HCT116 (cell line): ENCODE results near the gene MCL1.

ENCODE experiments used
- CEBPB ChIP-seq: IDR thresholded peaks from 2 replicates; pipeline ENCODE4 v1.6.1; 2012; ENCODE audit warnings: low read depth
- EZH2 ChIP-seq: fragments of 200-600 bp; sonication (generic); IDR thresholded peaks from 2 replicates; pipeline ENCODE4 v1.6.1; 2017; ENCODE audit warnings: antibody characterized with exemption, mixed run types
- JUND ChIP-seq: IDR thresholded peaks from 2 replicates; pipeline ENCODE4 v1.6.1; 2012
- POLR2A ChIP-seq: IDR thresholded peaks from 2 replicates; pipeline ENCODE4 v1.7.0; 2011; ENCODE audit warnings: borderline replicate concordance; ENCODE audit not compliant: insufficient read depth, insufficient read length; ENCODE audit errors: extremely low read depth
- POLR2AphosphoS5 ChIP-seq: IDR thresholded peaks from 2 replicates; pipeline ENCODE4 v1.6.1; 2011; ENCODE audit warnings: mild to moderate bottlenecking, low read depth, low read length, moderate library complexity
- RAD21 ChIP-seq: IDR thresholded peaks from 2 replicates; pipeline ENCODE4 v1.6.1; 2012; ENCODE audit warnings: low read depth, mild to moderate bottlenecking
- SIN3A ChIP-seq: IDR thresholded peaks from 2 replicates; pipeline ENCODE4 v1.6.1; 2012; ENCODE audit warnings: low read depth
- TF ChIP-seq, protein P1 (sequence below), 3 experiments: fragments of 200-600 bp in 1 of 3; sonication (generic) in 1 of 3; IDR thresholded peaks in 2 of 3; conservative IDR thresholded peaks in 1 of 3; 2 replicates each; pipeline ENCODE4 v1.5.1; 2012 to 2017; ENCODE audit warnings: low read depth in 2 of 3, low read length in 2 of 3, antibody characterized with exemption in 1 of 3, borderline replicate concordance in 1 of 3, control low read depth in 1 of 3, mild to moderate bottlenecking in 1 of 3, mixed read lengths in 1 of 3, mixed run types in 1 of 3, moderate library complexity in 1 of 3; ENCODE audit not compliant: insufficient read depth in 1 of 3
- TF ChIP-seq, protein P2 (sequence below): IDR thresholded peaks from 2 replicates; pipeline ENCODE4 v1.6.1; 2012; ENCODE audit warnings: low read depth
- TF ChIP-seq, protein P3 (sequence below): IDR thresholded peaks from 2 replicates; pipeline ENCODE4 v1.6.1; 2012

DNA sequence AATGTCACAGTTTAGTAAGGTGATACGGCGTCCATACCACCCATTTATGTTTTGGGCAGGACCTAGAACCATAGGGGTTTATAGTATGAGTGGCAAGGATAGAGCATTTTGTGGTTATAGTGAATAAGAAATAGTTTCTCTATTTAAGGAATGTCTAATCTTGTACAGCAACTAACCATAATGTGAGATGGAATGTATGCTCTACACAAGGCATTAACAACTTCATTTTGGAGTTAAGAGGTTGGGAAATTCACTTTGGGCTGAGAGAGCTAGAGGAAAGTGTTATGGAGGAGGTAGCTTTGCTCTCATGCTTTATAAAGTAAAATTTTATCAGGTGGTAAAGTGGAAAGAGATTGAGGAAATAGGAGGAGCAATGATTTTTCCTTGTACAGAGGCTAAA, 3.0 kb upstream of the MCL1 start:
- TF ChIP-seq, protein P1, sequence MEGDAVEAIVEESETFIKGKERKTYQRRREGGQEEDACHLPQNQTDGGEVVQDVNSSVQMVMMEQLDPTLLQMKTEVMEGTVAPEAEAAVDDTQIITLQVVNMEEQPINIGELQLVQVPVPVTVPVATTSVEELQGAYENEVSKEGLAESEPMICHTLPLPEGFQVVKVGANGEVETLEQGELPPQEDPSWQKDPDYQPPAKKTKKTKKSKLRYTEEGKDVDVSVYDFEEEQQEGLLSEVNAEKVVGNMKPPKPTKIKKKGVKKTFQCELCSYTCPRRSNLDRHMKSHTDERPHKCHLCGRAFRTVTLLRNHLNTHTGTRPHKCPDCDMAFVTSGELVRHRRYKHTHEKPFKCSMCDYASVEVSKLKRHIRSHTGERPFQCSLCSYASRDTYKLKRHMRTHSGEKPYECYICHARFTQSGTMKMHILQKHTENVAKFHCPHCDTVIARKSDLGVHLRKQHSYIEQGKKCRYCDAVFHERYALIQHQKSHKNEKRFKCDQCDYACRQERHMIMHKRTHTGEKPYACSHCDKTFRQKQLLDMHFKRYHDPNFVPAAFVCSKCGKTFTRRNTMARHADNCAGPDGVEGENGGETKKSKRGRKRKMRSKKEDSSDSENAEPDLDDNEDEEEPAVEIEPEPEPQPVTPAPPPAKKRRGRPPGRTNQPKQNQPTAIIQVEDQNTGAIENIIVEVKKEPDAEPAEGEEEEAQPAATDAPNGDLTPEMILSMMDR (IDR thresholded peaks at IDR 0.05 in 2 of 3, conservative IDR thresholded peaks at IDR 0.05 in 1 of 3; ENCODE audit: borderline replicate concordance in 1 of 3, insufficient read depth in 1 of 3, low read depth in 2 of 3, low read length in 2 of 3): no peak
- no peak for TF ChIP-seq POLR2A
- TF ChIP-seq RAD21: no peak
- TF ChIP-seq, protein P2, sequence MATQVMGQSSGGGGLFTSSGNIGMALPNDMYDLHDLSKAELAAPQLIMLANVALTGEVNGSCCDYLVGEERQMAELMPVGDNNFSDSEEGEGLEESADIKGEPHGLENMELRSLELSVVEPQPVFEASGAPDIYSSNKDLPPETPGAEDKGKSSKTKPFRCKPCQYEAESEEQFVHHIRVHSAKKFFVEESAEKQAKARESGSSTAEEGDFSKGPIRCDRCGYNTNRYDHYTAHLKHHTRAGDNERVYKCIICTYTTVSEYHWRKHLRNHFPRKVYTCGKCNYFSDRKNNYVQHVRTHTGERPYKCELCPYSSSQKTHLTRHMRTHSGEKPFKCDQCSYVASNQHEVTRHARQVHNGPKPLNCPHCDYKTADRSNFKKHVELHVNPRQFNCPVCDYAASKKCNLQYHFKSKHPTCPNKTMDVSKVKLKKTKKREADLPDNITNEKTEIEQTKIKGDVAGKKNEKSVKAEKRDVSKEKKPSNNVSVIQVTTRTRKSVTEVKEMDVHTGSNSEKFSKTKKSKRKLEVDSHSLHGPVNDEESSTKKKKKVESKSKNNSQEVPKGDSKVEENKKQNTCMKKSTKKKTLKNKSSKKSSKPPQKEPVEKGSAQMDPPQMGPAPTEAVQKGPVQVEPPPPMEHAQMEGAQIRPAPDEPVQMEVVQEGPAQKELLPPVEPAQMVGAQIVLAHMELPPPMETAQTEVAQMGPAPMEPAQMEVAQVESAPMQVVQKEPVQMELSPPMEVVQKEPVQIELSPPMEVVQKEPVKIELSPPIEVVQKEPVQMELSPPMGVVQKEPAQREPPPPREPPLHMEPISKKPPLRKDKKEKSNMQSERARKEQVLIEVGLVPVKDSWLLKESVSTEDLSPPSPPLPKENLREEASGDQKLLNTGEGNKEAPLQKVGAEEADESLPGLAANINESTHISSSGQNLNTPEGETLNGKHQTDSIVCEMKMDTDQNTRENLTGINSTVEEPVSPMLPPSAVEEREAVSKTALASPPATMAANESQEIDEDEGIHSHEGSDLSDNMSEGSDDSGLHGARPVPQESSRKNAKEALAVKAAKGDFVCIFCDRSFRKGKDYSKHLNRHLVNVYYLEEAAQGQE: no peak
- TF ChIP-seq EZH2: no peak
- TF ChIP-seq CEBPB: no peak
- TF ChIP-seq JUND: no peak
- no peak for TF ChIP-seq SIN3A
- TF ChIP-seq POLR2AphosphoS5: no peak
- TF ChIP-seq, protein P3, sequence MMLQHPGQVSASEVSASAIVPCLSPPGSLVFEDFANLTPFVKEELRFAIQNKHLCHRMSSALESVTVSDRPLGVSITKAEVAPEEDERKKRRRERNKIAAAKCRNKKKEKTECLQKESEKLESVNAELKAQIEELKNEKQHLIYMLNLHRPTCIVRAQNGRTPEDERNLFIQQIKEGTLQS: no peak
